ENCODE data around the gene SHC2. TPM values are rescaled to one million over a fixed set of nuclear protein-coding genes. Genes with fewer than 3 reads are reported as not detected.

The SHC2 gene
- total and polyA plus RNA-seq, 2 experiments from 2014 or later, result 2.2 to 4.6 TPM

- TF ChIP-seq POLR2AphosphoS5 (IDR thresholded peaks at IDR 0.05; ENCODE audit: low read depth) (no peak), NANOG (IDR thresholded peaks at IDR 0.05; ENCODE audit: borderline replicate concordance) (no peak), CREB1 (CRISPR knock-in tag; IDR thresholded peaks at IDR 0.05; ENCODE audit: low read depth) (no peak), ZNF331 (CRISPR knock-in tag; IDR thresholded peaks at IDR 0.05; ENCODE audit: low read depth) (no peak), ETS1 (IDR thresholded peaks at IDR 0.05) (no peak), REST (IDR thresholded peaks at IDR 0.05; ENCODE audit: unreplicated experiment) (no peak)
Observed at GRCh38 chr19:425056-425455, 35.8 kb downstream of the SHC2 start (continued).

GRCh38 chr19:424546-424945 is 36.3 kb downstream of the SHC2 start:
- H3K4me3 ChIP-seq, result no peak overlapping the region
- H2AFZ ChIP-seq, result no peak overlapping the region
- peaks cover 26% of the 10 kb centered on the region for H3K27me3 Mint-ChIP-seq (ENCODE audit: insufficient read depth, low read depth, poor library complexity)
- H3K27ac Mint-ChIP-seq, result no peak overlapping the region
- peaks cover 29% of the 10 kb centered on the region for H3K9me3 Mint-ChIP-seq
- no peak overlapping the region for H3K4me3 Mint-ChIP-seq
- H3K79me2 ChIP-seq (replicated peaks; ENCODE audit: insufficient read depth), result no peaks in the 10 kb centered on the region
- H3K27ac ChIP-seq (ENCODE audit: low read depth), result no peak overlapping the region
- H3K9me2 ChIP-seq (ENCODE audit: insufficient read depth), result no peaks in the 10 kb centered on the region
- no peaks in the 10 kb centered on the region for H3K4me1 ChIP-seq (ENCODE audit: insufficient read depth)
- DNase-seq (ENCODE audit: low spot score), result no peak
- no peak for ATAC-seq
- no peak overlapping the region for H3K4me2 ChIP-seq
- H3K36me3 ChIP-seq (ENCODE audit: insufficient read depth), result no peaks in the 10 kb centered on the region; the same call in 1 of the 2 replicates
- H3K27me3 ChIP-seq (ENCODE audit: insufficient read depth), result peaks cover 9% of the 10 kb centered on the region; the same call in 1 of the 2 replicates
- peaks cover 26% of the 10 kb centered on the region for H3K36me3 Mint-ChIP-seq (ENCODE audit: low read depth)
- H3F3A ChIP-seq (replicated peaks; ENCODE audit: low read depth), result 0 out of 2 replicates have a peak, but pooled peaks cover 1% of the 10 kb centered on the region
- no peaks in the 10 kb centered on the region for H4K20me1 ChIP-seq (replicated peaks; ENCODE audit: insufficient read depth)
- H3K4me1 Mint-ChIP-seq, result no peaks in the 10 kb centered on the region
- TF ChIP-seq ZNF331 (CRISPR knock-in tag; IDR thresholded peaks at IDR 0.05; ENCODE audit: low read depth) (no peak), EZH2 (IDR thresholded peaks at IDR 0.05; ENCODE audit: low read depth, unreplicated experiment) (no peak), NANOG (IDR thresholded peaks at IDR 0.05; ENCODE audit: borderline replicate concordance) (no peak), ZNF114 (CRISPR knock-in tag; IDR thresholded peaks at IDR 0.05) (no peak), CREB1 (CRISPR knock-in tag; IDR thresholded peaks at IDR 0.05; ENCODE audit: low read depth) (no peak), ZNF462 (CRISPR knock-in tag; IDR thresholded peaks at IDR 0.05) (no peak), CTCF (conservative IDR thresholded peaks at IDR 0.05; ENCODE audit: low read depth in 2 of 2) (no peak), STAT1 (IDR thresholded peaks at IDR 0.05; ENCODE audit: unreplicated experiment) (no peak)

Measured in GM23338 (cell line).